Glomerular visceral epithelial cell (primary cell): ENCODE results near the gene ANKRD13D.

Experiments
- DNase-seq: peaks from one replicate; pipeline ENCODE4 v3.0.0-alpha.2; 2016; ENCODE audit errors: extremely low spot score

The ANKRD13D gene

GRCh38 chr11:67302571-67303131, 13.5 kb downstream of the ANKRD13D start:
- DNase-seq: peak; percentile 32

GRCh38 chr11:67303132-67303834, 14.2 kb downstream of the ANKRD13D start, which contains the start of gene SSH3:
SSH3 (plus strand) TSS chr11:67303530; CDS start chr11:67303626, 96 bp downstream.
- DNase-seq: peak; percentile 81

- peak; percentile 53 for DNase-seq
Measured at GRCh38 chr11:67303835-67304411, 14.8 kb downstream of the ANKRD13D start.

GRCh38 chr11:67304511-67305113, 15.5 kb downstream of the ANKRD13D start:
- no peak for DNase-seq

- no peak for DNase-seq
Measured at GRCh38 chr11:67306769-67307544, 17.9 kb downstream of the ANKRD13D start.

GRCh38 chr11:67307545-67308001, 18.5 kb downstream of the ANKRD13D start:
- no peak for DNase-seq

GRCh38 chr11:67308031-67308866, 19.1 kb downstream of the ANKRD13D start:
- DNase-seq: no peak

GRCh38 chr11:67309166-67309565, 20.1 kb downstream of the ANKRD13D start:
- DNase-seq: no peak

GRCh38 chr11:67309661-67310061, 20.6 kb downstream of the ANKRD13D start:
- no peak for DNase-seq

- no peak for DNase-seq
Measured at GRCh38 chr11:67310246-67311050, 21.3 kb downstream of the ANKRD13D start.

GRCh38 chr11:67311051-67311555, 22.0 kb downstream of the ANKRD13D start:
- DNase-seq: no peak

- no peak for DNase-seq
Measured at GRCh38 chr11:67311556-67312082, 22.5 kb downstream of the ANKRD13D start.

GRCh38 chr11:67312187-67313021, 23.3 kb downstream of the ANKRD13D start:
- DNase-seq: no peak

- no peak for DNase-seq
Measured at GRCh38 chr11:67313125-67313890, 24.2 kb downstream of the ANKRD13D start.

- no peak for DNase-seq
Measured at GRCh38 chr11:67314218-67314617, 25.1 kb downstream of the ANKRD13D start.

- DNase-seq: no peak
Measured at GRCh38 chr11:67315325-67315909, 26.3 kb downstream of the ANKRD13D start.

GRCh38 chr11:67316882-67317204, 27.7 kb downstream of the ANKRD13D start:
- DNase-seq: no peak
